ENCODE results near the gene ELF2. TPM values are rescaled to one million over a fixed set of nuclear protein-coding genes. Genes with fewer than 3 reads are reported as not detected.
A peak's percentile ranks its signal among the peaks of the same experiment; 100 is the strongest.

Gene ELF2
- total RNA-seq, 1 experiment from 2014 or later, result 44.6 TPM

GRCh38 chr4:139170932-139171331 lies 6.1 kb downstream of the ELF2 start:
- Mint-ChIP-seq H3K27me3 (ENCODE audit: low read depth) (peaks cover 19% of the 10 kb centered on the region), H3K36me3 (no peaks in the 10 kb centered on the region), H3K4me3 (no peak overlapping the region), H3K4me1 (peaks cover 73% of the 10 kb centered on the region), H3K9me3 (no peaks in the 10 kb centered on the region), H3K27ac (peak overlapping the region; percentile 78)
- ChIA-PET CTCF (interaction anchor here (1.8 kb wide), 1 partner anchor 125 kb away, joined by 13 read pairs; no protein-coding TSS in a partner anchor), POLR2A (no interaction called here)
- DNase-seq (ENCODE audit: low spot score), result no peak
- TF ChIP-seq, protein P1, sequence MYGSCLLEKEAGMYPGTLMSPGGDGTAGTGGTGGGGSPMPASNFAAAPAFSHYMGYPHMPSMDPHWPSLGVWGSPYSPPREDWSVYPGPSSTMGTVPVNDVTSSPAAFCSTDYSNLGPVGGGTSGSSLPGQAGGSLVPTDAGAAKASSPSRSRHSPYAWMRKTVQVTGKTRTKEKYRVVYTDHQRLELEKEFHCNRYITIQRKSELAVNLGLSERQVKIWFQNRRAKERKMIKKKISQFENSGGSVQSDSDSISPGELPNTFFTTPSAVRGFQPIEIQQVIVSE (CRISPR knock-in tag; IDR thresholded peaks at IDR 0.05; ENCODE audit: borderline replicate concordance), result no peak
- TF ChIP-seq MLX (CRISPR knock-in tag; IDR thresholded peaks at IDR 0.05), result no peak
- TF ChIP-seq ZNF121 (CRISPR knock-in tag; IDR thresholded peaks at IDR 0.05), result peak; percentile 96
- ATAC-seq, result no peak

DNA sequence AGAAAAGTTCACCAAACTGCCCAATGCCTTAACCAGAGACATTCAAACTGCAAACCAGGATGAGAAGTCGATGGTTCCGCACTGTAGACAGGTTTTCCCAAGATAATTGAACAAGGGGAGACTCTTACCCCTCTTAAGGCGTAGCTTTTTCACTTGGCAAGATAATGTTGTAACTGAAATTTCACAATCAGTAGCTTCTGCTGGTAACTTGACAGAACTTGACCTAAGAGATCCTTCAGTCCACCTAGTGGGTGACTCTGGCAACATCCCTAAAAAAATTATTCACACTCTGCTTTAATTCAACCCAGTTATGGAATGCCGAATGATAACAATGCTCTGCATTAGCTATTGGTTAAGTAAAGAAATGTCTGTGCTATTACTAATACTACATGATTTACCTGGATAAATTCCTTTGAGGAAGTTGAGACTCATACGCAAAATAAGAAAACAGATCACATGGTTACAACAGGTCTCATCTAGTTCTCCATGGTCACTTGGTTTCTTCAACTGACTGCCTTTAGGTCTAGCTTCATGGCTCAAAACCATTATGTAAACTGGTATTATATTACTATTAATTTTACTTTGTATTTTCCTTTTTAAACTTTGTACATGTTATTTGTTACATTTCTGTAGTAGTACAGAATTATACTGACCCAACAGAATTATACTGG lies 9.1 kb downstream of the ELF2 start:
- Mint-ChIP-seq H3K4me3 (no peak overlapping the region), H3K4me1 (peaks cover 75% of the 10 kb centered on the region), H3K27me3 (ENCODE audit: low read depth) (no peaks in the 10 kb centered on the region), H3K36me3 (no peaks in the 10 kb centered on the region), H3K27ac (peak overlapping the region; percentile 96), H3K9me3 (no peaks in the 10 kb centered on the region)
- DNase-seq (ENCODE audit: low spot score) (no peak), ATAC-seq (peak; percentile 56)
- ChIA-PET CTCF (interaction anchor here (0.6 to 1.9 kb wide), 16 partner anchors 8 to 137 kb away, joined by 3 to 17 read pairs (median 4); partner anchors contain the start of gene MGARP), POLR2A (interaction anchor here (0.6 to 1.0 kb wide), 3 partner anchors 9 to 133 kb away, joined by 4 to 5 read pairs (median 4); partner anchors contain the start of genes ELF2 and NAA15)
- TF ChIP-seq ARID4B (CRISPR knock-in tag; IDR thresholded peaks at IDR 0.05; ENCODE audit: borderline replicate concordance) (no peak), CBFB (CRISPR knock-in tag; IDR thresholded peaks at IDR 0.05; ENCODE audit: low read depth) (no peak), FOXJ3 (CRISPR knock-in tag; IDR thresholded peaks at IDR 0.05; ENCODE audit: borderline replicate concordance) (no peak), ZMAT4 (CRISPR knock-in tag; IDR thresholded peaks at IDR 0.05) (no peak), ZNF263 (CRISPR knock-in tag; IDR thresholded peaks at IDR 0.05; ENCODE audit: low read depth) (no peak), ZNF138 (CRISPR knock-in tag; conservative IDR thresholded peaks at IDR 0.05) (no peak), ZBTB21 (CRISPR knock-in tag; IDR thresholded peaks at IDR 0.05; ENCODE audit: borderline replicate concordance) (no peak), EMX1 (CRISPR knock-in tag; IDR thresholded peaks at IDR 0.05) (no peak)
- TF ChIP-seq, protein P2, sequence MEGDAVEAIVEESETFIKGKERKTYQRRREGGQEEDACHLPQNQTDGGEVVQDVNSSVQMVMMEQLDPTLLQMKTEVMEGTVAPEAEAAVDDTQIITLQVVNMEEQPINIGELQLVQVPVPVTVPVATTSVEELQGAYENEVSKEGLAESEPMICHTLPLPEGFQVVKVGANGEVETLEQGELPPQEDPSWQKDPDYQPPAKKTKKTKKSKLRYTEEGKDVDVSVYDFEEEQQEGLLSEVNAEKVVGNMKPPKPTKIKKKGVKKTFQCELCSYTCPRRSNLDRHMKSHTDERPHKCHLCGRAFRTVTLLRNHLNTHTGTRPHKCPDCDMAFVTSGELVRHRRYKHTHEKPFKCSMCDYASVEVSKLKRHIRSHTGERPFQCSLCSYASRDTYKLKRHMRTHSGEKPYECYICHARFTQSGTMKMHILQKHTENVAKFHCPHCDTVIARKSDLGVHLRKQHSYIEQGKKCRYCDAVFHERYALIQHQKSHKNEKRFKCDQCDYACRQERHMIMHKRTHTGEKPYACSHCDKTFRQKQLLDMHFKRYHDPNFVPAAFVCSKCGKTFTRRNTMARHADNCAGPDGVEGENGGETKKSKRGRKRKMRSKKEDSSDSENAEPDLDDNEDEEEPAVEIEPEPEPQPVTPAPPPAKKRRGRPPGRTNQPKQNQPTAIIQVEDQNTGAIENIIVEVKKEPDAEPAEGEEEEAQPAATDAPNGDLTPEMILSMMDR (IDR thresholded peaks at IDR 0.05), result no peak

GRCh38 chr4:139164731-139165130 lies 12.3 kb downstream of the ELF2 start:
- H3K9me3 Mint-ChIP-seq, result no peaks in the 10 kb centered on the region
- 0 out of 2 replicates have a peak, but pooled peaks cover 2% of the 10 kb centered on the region for H3K36me3 Mint-ChIP-seq
- H3K27me3 Mint-ChIP-seq (ENCODE audit: low read depth), result no peaks in the 10 kb centered on the region
- CTCF ChIA-PET, result no interaction called here
- no peak for ATAC-seq
- POLR2A ChIA-PET, result no interaction called here
- no peak for DNase-seq (ENCODE audit: low spot score)
- no peak overlapping the region for H3K4me3 Mint-ChIP-seq
- peaks cover 65% of the 10 kb centered on the region for H3K4me1 Mint-ChIP-seq
- peak overlapping the region; percentile 45 for H3K27ac Mint-ChIP-seq
- TF ChIP-seq MYBL2 (CRISPR knock-in tag; IDR thresholded peaks at IDR 0.05) (no peak), TEAD1 (CRISPR knock-in tag; IDR thresholded peaks at IDR 0.05) (no peak), EMX1 (CRISPR knock-in tag; IDR thresholded peaks at IDR 0.05) (no peak), PRRX2 (CRISPR knock-in tag; IDR thresholded peaks at IDR 0.05) (no peak), E2F5 (CRISPR knock-in tag; IDR thresholded peaks at IDR 0.05) (no peak), ESRRA (CRISPR knock-in tag; IDR thresholded peaks at IDR 0.05; ENCODE audit: borderline replicate concordance) (no peak), NR1H2 (CRISPR knock-in tag; IDR thresholded peaks at IDR 0.05) (no peak)
- TF ChIP-seq, protein P3, sequence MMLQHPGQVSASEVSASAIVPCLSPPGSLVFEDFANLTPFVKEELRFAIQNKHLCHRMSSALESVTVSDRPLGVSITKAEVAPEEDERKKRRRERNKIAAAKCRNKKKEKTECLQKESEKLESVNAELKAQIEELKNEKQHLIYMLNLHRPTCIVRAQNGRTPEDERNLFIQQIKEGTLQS (CRISPR knock-in tag; conservative IDR thresholded peaks at IDR 0.05), result no peak
- TF ChIP-seq, protein P4, sequence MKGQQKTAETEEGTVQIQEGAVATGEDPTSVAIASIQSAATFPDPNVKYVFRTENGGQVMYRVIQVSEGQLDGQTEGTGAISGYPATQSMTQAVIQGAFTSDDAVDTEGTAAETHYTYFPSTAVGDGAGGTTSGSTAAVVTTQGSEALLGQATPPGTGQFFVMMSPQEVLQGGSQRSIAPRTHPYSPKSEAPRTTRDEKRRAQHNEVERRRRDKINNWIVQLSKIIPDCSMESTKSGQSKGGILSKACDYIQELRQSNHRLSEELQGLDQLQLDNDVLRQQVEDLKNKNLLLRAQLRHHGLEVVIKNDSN (CRISPR knock-in tag; IDR thresholded peaks at IDR 0.05), result no peak

All from WTC11 (cell line).